Lower leg skin (tissue), 4 donors: ENCODE results near the gene CCSER2. TPM values are rescaled to one million over a fixed set of nuclear protein-coding genes. Genes with fewer than 3 reads are reported as not detected.
"Not testable (repeated sequence)": the region's sequence is repeated elsewhere in the genome, so short reads cannot be mapped to it uniquely, and the experiment has no call there.

Source experiments
- DNase-seq, 2 donors: peaks; one replicate each; pipeline ENCODE4 v3.0.0-alpha.2; 2019; ENCODE audit warnings: low spot score in 2 of 2
- H3K4me3 ChIP-seq: fragments of 200-600 bp; sonication (generic); 2 replicates; pipeline ENCODE4 v1.5.1; 2017; ENCODE audit warnings: mild to moderate bottlenecking, low read depth; ENCODE audit not compliant: poor library complexity, severe bottlenecking
- POLR2A ChIP-seq, 2 donors: fragments of 450-650 bp; IDR thresholded peaks; one replicate each; pipeline ENCODE4 v1.6.1; 2016 to 2017; ENCODE audit warnings: antibody characterized with exemption in 2 of 2, mild to moderate bottlenecking in 1 of 2, moderate library complexity in 1 of 2
- WGBS, 2 donors: methylation state at CpG; one replicate each; pipeline ENCODE4 v1.1.5; 2018; 5-methylcytosine and 5-hydroxymethylcytosine counted together
- intact Hi-C: fragments of 100-400 bp; cut with DNase I; formaldehyde crosslinking; loops from one replicate; pipeline ENCODE4 v1.15.0; 2023; ENCODE audit warnings: low total_unique reads
- total RNA-seq, 4 donors: library from RNA; depleted of rRNA; stranded (reverse); fragments of >200 nt; gene quantifications; one replicate each; pipeline ENCODE4 v1.1.0, GENCODE V29; 2016
- TF ChIP-seq, protein P1 (sequence below), 3 donors: fragments of 450-650 bp; IDR thresholded peaks; one replicate each; pipeline ENCODE4 v1.5.1; 2016; ENCODE audit warnings: antibody characterized with exemption in 3 of 3, mild to moderate bottlenecking in 3 of 3, moderate library complexity in 2 of 3

The CCSER2 gene
- total RNA-seq, 4 donors from 2014 or later: 33.3 to 69.5 (median 47.7) TPM

DNA sequence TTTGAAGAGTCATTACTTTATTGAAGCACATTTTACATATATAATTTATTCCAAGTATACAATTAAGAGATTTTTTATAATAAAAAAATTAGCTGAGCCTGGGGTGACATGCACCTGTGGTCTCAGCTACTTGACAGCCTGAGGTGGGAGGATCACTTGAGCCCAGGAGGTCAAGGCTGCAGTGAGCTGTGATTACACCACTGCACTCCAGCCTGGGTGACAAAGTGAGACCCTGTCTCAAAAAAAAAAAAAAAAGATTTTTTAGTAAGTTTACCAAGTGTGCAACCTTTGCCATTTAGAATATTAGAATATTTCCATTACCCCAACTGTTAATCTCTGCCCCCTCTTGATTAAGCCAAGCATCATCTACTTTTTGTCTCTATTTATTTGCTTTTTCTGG lies 196.0 kb downstream of the CCSER2 start:
- intact Hi-C loops: no loop called here
- TF ChIP-seq, protein P1, sequence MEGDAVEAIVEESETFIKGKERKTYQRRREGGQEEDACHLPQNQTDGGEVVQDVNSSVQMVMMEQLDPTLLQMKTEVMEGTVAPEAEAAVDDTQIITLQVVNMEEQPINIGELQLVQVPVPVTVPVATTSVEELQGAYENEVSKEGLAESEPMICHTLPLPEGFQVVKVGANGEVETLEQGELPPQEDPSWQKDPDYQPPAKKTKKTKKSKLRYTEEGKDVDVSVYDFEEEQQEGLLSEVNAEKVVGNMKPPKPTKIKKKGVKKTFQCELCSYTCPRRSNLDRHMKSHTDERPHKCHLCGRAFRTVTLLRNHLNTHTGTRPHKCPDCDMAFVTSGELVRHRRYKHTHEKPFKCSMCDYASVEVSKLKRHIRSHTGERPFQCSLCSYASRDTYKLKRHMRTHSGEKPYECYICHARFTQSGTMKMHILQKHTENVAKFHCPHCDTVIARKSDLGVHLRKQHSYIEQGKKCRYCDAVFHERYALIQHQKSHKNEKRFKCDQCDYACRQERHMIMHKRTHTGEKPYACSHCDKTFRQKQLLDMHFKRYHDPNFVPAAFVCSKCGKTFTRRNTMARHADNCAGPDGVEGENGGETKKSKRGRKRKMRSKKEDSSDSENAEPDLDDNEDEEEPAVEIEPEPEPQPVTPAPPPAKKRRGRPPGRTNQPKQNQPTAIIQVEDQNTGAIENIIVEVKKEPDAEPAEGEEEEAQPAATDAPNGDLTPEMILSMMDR (IDR thresholded peaks at IDR 0.05): no peak
- TF ChIP-seq POLR2A (IDR thresholded peaks at IDR 0.05): no peak
- H3K4me3 ChIP-seq: no peak overlapping the region
- DNase-seq: no peak

DNA sequence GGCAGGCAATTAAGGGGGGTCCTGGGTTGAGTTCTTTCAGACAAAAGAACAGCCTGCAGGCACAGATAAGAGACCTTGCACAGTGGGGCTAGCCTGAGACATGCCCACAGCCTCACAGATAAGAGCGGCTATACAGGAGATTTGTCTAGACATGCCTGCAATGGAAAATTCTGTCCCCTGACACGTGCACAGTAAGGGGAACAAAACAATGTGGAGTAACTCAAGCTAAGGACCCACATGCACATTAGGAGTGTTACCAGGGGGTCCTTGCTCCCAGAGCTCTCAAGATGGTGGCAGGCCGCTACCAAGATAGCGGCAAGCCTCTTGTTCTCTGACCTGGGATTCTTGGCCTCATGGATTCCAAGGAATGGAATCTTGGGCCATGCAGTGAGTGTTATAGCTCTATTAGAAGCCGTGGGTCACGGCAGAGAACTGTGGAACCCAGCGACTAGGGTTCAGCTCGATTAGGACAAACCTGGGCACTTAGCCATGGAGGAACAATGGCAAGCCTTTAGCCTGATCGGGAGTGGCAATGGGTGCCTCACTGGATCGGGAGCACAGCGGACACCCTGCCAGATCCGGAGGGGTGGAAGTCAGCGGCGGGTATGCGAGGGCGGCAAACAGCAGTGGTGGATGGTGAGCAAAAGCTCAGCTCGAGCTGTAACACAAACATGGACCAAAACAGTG lies 196.9 kb downstream of the CCSER2 start:
- 86 to 88% methylated on average over 17 of the region's 17 CpGs for WGBS, 2 donors
- DNase-seq: no peak
- TF ChIP-seq, protein P1 (IDR thresholded peaks at IDR 0.05): no peak
- TF ChIP-seq POLR2A (IDR thresholded peaks at IDR 0.05): no peak
- intact Hi-C loops: no loop called here
- no peak overlapping the region for H3K4me3 ChIP-seq

DNA sequence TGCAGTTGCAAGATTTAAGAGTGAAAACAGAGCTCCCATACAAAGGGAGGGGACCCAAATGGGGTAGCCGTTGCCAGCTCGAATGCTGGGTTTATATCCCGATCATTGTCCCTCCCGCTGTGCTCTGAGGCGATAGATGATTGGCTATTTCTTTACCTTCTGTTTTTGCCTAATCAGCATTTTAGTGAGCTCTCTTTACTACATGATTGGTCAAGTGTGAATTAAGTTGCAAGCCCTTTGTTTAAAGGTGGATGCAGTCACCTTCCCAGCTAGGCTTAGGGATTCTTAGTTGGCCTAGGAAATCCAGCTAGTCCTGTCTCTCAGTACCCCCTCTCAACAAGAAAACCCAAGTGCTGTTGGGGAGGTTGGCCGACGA lies 197.4 kb downstream of the CCSER2 start:
- 95 to 98% methylated on average over 7 of the region's 7 CpGs for whole genome bisulfite sequencing, 2 donors
- DNase-seq, intact Hi-C loops, H3K4me3 ChIP-seq: not testable (repeated sequence)

DNA sequence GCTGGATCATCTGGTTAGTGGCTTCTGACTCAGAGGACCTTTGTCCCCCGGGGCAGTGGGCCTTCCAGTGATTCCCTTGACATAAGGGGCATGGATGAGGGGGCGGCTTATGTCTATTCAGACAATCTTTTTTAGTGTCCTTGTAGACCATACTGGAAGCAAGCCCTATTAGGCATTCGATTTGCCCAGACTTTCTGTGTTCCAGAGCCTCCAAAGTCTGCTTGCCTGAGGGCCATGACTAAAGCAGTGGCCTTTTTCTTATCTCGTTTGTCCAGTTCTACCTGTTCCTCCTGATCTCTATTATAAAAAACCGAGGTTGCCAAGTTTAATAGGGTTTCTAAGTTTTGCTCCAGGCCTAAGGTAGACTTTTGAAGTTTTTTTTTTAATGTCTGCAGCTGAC lies 199.0 kb downstream of the CCSER2 start:
- 58 to 66% methylated on average over 5 of the region's 5 CpGs for WGBS, 2 donors
- intact Hi-C loops, DNase-seq, H3K4me3 ChIP-seq: not testable (repeated sequence)

DNA sequence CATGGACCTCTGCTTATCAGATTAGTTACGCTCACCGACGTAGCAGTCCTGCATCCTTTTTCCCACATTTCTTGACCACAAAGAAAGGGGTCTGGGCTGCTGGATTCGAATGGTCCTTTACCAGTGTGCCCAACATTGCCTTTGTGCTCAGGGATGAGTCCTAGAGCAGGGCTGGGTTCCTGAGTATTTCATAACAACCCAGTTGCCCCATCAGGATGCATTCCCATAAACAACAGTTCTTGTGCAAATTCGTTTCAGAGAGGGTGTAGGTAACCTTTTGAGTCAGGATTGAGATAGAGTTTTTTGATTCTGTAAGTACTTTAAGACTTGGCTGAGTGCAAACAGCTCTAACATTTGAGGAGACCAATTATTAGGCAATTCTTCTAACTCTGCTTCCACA lies 200.1 kb downstream of the CCSER2 start:
- H3K4me3 ChIP-seq, intact Hi-C loops, DNase-seq: not testable (repeated sequence)
- 77 to 79% methylated on average over 5 of the region's 5 CpGs for WGBS, 2 donors

DNA sequence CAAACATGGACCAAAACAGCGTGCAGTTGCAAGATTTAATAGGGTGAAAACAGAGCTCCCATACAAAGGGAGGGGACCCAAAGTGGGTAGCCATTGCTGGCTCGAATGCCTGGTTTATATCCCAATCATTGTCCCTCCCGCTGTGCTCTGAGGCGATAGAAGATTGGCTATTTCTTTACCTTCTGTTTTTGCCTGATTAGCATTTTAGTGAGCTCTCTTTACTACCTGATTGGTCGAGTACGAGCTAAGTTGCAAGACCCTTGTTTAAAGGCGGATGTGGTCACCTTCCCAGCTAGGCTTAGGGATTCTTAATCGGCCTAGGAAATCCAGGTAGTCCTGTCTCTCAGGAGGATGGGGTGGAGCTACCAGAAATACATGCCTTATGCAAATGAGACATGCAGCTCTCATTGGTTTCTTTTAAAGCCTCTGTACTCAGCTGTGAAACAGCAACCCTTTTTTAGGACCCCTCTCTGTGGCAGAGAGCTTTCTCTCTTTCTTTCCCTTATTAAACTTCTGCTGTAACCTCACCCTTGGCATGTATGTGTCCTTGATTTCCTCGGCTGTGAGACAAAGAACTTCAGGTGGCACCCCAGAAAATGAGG lies 202.4 kb downstream of the CCSER2 start:
- WGBS, 2 donors: 87 to 90% methylated on average over 9 of the region's 9 CpGs
- intact Hi-C loops: loop anchor here (10.0 kb wide), 1 partner anchor 376 kb away; no protein-coding TSS in a partner anchor
- no peak overlapping the region for H3K4me3 ChIP-seq
- no peak for TF ChIP-seq POLR2A (IDR thresholded peaks at IDR 0.05)
- DNase-seq: no peak

DNA sequence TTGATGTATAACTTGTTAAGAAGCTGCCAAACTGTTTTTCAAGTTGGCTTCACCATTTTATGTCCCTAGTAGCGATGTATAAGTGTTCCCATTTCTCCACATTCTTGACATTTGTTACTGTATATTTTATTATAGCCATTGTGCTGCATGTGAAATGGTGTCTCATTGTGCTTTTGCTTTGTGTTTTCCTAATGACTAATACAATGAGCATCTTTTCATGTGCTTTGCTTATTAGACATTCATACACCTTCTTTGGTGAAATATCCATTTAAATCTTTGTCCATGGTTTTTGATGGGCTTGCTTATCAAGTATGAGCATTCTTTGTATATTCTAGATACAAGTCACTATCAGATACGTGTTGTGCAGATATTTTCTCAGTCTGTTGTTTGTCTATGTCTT lies 203.0 kb downstream of the CCSER2 start:
- WGBS, 2 donors: 87% methylated on average over 2 of the region's 2 CpGs
- no peak for DNase-seq
- intact Hi-C loops: loop anchor here (10.0 kb wide), 1 partner anchor 377 kb away; no protein-coding TSS in a partner anchor
- H3K4me3 ChIP-seq: no peak overlapping the region
- TF ChIP-seq POLR2A (IDR thresholded peaks at IDR 0.05): no peak
- TF ChIP-seq, protein P1 (IDR thresholded peaks at IDR 0.05): no peak

DNA sequence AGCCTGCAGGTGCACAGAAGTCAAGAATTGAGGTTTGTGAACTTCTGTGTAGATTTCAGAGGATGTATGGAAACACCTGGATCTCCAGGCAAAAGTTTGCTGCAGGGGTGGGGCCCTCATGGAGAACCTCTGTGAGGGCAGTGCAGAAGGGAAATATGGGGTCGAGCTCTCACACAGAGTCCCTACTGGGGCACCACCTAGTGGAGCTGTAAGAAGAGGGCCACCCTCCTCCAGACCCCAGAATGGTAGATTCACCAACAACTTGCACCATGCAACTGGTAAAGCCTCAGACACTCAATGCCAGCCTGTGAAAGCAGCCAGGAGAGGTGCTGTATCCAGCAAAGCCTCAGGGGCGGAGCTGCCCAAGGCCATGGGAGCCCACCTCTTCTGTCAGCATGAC lies 205.8 kb downstream of the CCSER2 start:
- intact Hi-C loops: loop anchor here (10.0 kb wide), 1 partner anchor 379 kb away; no protein-coding TSS in a partner anchor

More for the DNA sequence above, 205.8 kb downstream of the CCSER2 start:
- TF ChIP-seq POLR2A (IDR thresholded peaks at IDR 0.05): no peak
- TF ChIP-seq, protein P1 (IDR thresholded peaks at IDR 0.05): no peak
- no peak overlapping the region for H3K4me3 ChIP-seq
- DNase-seq: no peak
- 61 to 76% methylated on average over 2 of the region's 2 CpGs for WGBS, 2 donors
